Neuronal stem cell (in vitro differentiated cells): Measurements from ENCODE around the gene DGAT2.

Experiments
- DNase-seq: peaks from one replicate; pipeline ENCODE4 v3.0.0-alpha.2; 2013; ENCODE audit warnings: low spot score
- H2AFZ ChIP-seq: one replicate; pipeline ENCODE4 v1.6.1; 2013; ENCODE audit warnings: mild to moderate bottlenecking, low read length, inconsistent platforms
- H2AK5ac ChIP-seq: 2 replicates; pipeline ENCODE4 v1.6.1; 2013; ENCODE audit warnings: low read depth, mild to moderate bottlenecking, inconsistent platforms, low read length, moderate library complexity, mixed read lengths
- H2BK120ac ChIP-seq: 2 replicates; pipeline ENCODE4 v1.6.1; 2013; ENCODE audit warnings: low read depth, mild to moderate bottlenecking, inconsistent platforms, low read length, moderate library complexity, mixed read lengths
- H2BK12ac ChIP-seq: one replicate; pipeline ENCODE4 v1.6.1; 2013; ENCODE audit warnings: low read length, inconsistent platforms
- H2BK15ac ChIP-seq: 2 replicates; pipeline ENCODE4 v1.6.1; 2013; ENCODE audit warnings: mild to moderate bottlenecking, low read length, inconsistent platforms, mixed read lengths
- H2BK5ac ChIP-seq: one replicate; pipeline ENCODE4 v1.6.1; 2013; ENCODE audit warnings: inconsistent platforms, mild to moderate bottlenecking, low read length, moderate library complexity
- H3K14ac ChIP-seq: one replicate; pipeline ENCODE4 v1.6.1; 2013; ENCODE audit warnings: low read length, inconsistent platforms
- H3K18ac ChIP-seq: 2 replicates; pipeline ENCODE4 v1.6.1; 2013; ENCODE audit warnings: low read length, inconsistent platforms
- H3K23ac ChIP-seq: 2 replicates; pipeline ENCODE4 v1.6.1; 2013; ENCODE audit warnings: low read depth, mild to moderate bottlenecking, mixed read lengths, low read length, inconsistent platforms; ENCODE audit not compliant: poor library complexity
- H3K27ac ChIP-seq: replicated peaks from 3 replicates; pipeline ENCODE4 v1.5.1; 2013; ENCODE audit warnings: low read length, inconsistent platforms
- H3K27me3 ChIP-seq, 3 experiments: 2 replicates each; pipeline ENCODE4 v1.6.1; 2013; ENCODE audit warnings: low read length in 3 of 3, mild to moderate bottlenecking in 2 of 3, inconsistent platforms in 1 of 3, low read depth in 1 of 3, mixed read lengths in 1 of 3, moderate library complexity in 1 of 3; ENCODE audit not compliant: control insufficient read depth in 3 of 3, insufficient read depth in 3 of 3
- H3K36me3 ChIP-seq, 2 donors: replicated peaks in 1 of 2; 2 replicates each; pipeline ENCODE4 v1.6.1; 2013; ENCODE audit warnings: low read length in 2 of 2; ENCODE audit not compliant: control insufficient read depth in 2 of 2, insufficient read depth in 2 of 2
- H3K4ac ChIP-seq: 2 replicates; pipeline ENCODE4 v1.6.1; 2013; ENCODE audit warnings: inconsistent platforms, mild to moderate bottlenecking, low read length, moderate library complexity
- H3K4me1 ChIP-seq, 2 donors: 1 replicate in 1 of 2; 2 replicates in 1 of 2; pipeline ENCODE4 v1.6.1; 2013; ENCODE audit warnings: low read length in 2 of 2, low read depth in 1 of 2; ENCODE audit not compliant: control insufficient read depth in 2 of 2, insufficient read depth in 1 of 2
- H3K4me2 ChIP-seq: one replicate; pipeline ENCODE4 v1.6.1; 2013; ENCODE audit warnings: mild to moderate bottlenecking, low read length, inconsistent platforms; ENCODE audit not compliant: insufficient read depth, poor library complexity, severe bottlenecking
- H3K4me3 ChIP-seq, 2 donors: 2 replicates each; pipeline ENCODE4 v1.5.1; 2013; ENCODE audit warnings: low read length in 2 of 2, mild to moderate bottlenecking in 2 of 2, inconsistent platforms in 1 of 2, moderate library complexity in 1 of 2
- H3K79me1 ChIP-seq: one replicate; pipeline ENCODE4 v1.6.1; 2013; ENCODE audit warnings: low read depth, mild to moderate bottlenecking, inconsistent platforms, low read length, moderate library complexity
- H3K9ac ChIP-seq: one replicate; pipeline ENCODE4 v1.6.1; 2013; ENCODE audit warnings: mild to moderate bottlenecking, low read depth, low read length, inconsistent platforms; ENCODE audit not compliant: poor library complexity
- H3K9me3 ChIP-seq, 2 donors: replicated peaks in 1 of 2; 2 replicates each; pipeline versions ENCODE3 to v1.6.1; 2013; ENCODE audit warnings: low read length in 2 of 2, mild to moderate bottlenecking in 2 of 2, inconsistent platforms in 1 of 2, low read depth in 1 of 2, mixed read lengths in 1 of 2, moderate library complexity in 1 of 2; ENCODE audit not compliant: control insufficient read depth in 2 of 2, insufficient read depth in 1 of 2
- H4K8ac ChIP-seq: one replicate; pipeline ENCODE4 v1.6.1; 2013; ENCODE audit warnings: low read depth, mild to moderate bottlenecking, inconsistent platforms, low read length, moderate library complexity
- H4K91ac ChIP-seq: one replicate; pipeline ENCODE4 v1.6.1; 2013; ENCODE audit warnings: low read length, low read depth, mild to moderate bottlenecking, inconsistent platforms; ENCODE audit not compliant: poor library complexity
- WGBS, 2 donors: extraction: QIAGEN DNeasy Blood & Tissue Kit; methylation state at CpG; one replicate each; pipeline ENCODE4 v1.1.7; 2013; ENCODE audit warnings: missing lambda C conversion rate in 2 of 2, mixed read lengths in 1 of 2; ENCODE audit not compliant: insufficient read length in 2 of 2, insufficient replicate concordance in 1 of 2; ENCODE audit errors: extremely low coverage in 2 of 2; 5-methylcytosine and 5-hydroxymethylcytosine counted together

Gene DGAT2

DNA sequence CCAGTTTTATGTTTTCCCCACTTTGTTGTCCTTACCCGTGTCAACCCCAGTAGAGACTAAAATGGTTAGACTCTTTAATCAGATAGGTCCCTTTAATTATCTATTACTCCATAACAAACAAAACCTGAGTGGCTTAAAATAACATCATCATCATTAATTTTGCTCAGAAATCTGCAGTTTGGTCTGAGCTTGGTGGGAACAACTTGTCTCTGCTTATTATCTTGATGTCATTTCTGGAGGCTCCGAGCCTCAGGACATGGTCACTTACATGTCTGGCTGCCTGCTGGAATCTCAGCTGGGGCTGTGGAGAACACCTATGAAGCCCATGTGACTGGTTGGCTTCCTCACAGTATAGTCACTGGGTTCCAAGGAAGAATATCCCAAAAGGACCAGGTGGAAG is 73.2 kb downstream of the DGAT2 start:
- Histone ChIP-seq H3K27me3 (no peaks in the 10 kb centered on the region), H4K8ac (no peak overlapping the region), H3K27ac (no peak overlapping the region), H2AK5ac (no peak overlapping the region), H3K9ac (no peak overlapping the region), H2BK120ac (no peak overlapping the region), H3K36me3 (peaks cover 0 to 3% of the 10 kb centered on the region in 2 donors), H3K4me2 (no peak overlapping the region), H2BK5ac (no peak overlapping the region), H3K4me1 (no peaks in the 10 kb centered on the region), H3K79me1 (peaks cover 3% of the 10 kb centered on the region), H2AFZ (no peak overlapping the region), H2BK12ac (no peak overlapping the region), H3K4ac (no peak overlapping the region), H2BK15ac (no peak overlapping the region), H3K18ac (no peak overlapping the region), H3K9me3 (no peaks in the 10 kb centered on the region), H3K14ac (no peak overlapping the region), H3K4me3 (no peak overlapping the region), H3K23ac (no peak overlapping the region), H4K91ac (no peak overlapping the region)
- no peak for DNase-seq
- no CpG with 5 or more reads among the region's 2 CpGs for WGBS, 2 donors

DNA sequence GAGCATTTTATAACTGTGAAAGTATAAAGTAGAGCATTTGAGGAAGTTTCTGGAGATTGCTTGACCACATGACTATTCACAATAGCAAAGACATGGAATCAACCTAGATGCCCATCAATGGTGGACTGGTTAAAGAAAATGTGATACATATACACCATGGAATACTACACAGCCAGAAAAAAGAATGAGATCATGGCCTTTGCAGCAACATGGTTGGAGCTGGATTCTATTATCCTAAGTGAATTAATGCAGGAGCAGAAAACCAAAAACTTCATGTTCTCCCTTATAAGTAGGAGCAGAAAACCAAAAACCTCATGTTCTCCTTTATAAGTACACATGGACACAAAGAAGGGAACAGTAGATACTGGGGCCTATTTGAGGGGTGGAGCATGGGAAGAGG is 76.7 kb downstream of the DGAT2 start:
- H3K9ac ChIP-seq, result no peak overlapping the region
- no peaks in the 10 kb centered on the region for H3K4me1 ChIP-seq
- no peak overlapping the region for H3K27ac ChIP-seq
- no peak overlapping the region for H4K91ac ChIP-seq
- H3K14ac ChIP-seq, result no peak overlapping the region
- H2BK12ac ChIP-seq, result no peak overlapping the region
- DNase-seq, result no peak
- H2AFZ ChIP-seq, result no peak overlapping the region
- no peaks in the 10 kb centered on the region for H3K27me3 ChIP-seq
- no peak overlapping the region for H3K4me3 ChIP-seq
- no peaks in the 10 kb centered on the region for H3K9me3 ChIP-seq
- no peak overlapping the region for H2BK120ac ChIP-seq
- H2BK15ac ChIP-seq, result no peak overlapping the region
- no peaks in the 10 kb centered on the region for H3K36me3 ChIP-seq
- peaks cover 3% of the 10 kb centered on the region for H3K79me1 ChIP-seq
- H4K8ac ChIP-seq, result no peak overlapping the region
- no peak overlapping the region for H3K18ac ChIP-seq
- no peak overlapping the region for H2BK5ac ChIP-seq
- H3K23ac ChIP-seq, result no peak overlapping the region
- H3K4ac ChIP-seq, result no peak overlapping the region
- H3K4me2 ChIP-seq, result no peak overlapping the region
- no peak overlapping the region for H2AK5ac ChIP-seq

DNA sequence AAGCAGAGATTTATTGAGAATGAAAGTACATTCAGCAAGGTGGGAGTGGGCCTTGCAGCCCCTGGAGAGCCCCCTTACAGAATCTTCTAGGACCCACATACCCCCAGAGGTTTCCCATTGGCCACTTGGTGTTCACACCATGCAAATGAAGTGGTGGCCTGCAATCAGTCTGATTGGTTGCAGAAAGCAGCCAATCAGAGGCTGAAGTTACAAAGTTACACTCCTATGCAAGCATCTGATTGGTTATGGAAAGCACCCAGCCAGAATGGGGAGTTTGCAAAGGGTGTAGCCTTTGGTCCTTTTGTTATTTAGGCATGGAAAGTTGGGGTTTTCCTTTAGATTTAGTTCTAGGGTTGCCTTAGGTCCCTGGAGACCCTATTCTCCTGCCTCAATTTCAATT is 81.3 kb downstream of the DGAT2 start:
- no peak overlapping the region for H3K4me2 ChIP-seq
- H3K18ac ChIP-seq, result no peak overlapping the region

DNA sequence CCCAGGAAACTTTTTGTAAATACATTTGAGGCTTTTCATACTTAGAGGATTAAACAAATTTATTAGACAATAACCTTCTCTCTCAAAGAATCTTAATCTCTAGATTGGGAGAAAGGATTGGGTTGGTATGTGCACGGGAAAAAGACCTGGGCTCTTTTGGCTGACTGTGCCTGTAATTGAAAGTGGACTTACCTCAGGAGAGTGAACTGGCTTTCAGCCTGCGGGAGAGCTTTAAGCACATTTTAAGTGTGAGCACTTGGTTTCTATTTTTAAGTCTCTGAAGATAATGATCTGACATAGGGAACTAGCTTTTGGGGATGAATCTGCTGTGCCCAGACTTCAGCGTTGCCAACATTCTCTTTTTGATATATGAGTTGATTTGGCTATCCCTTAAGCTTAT is 82.2 kb downstream of the DGAT2 start:
- Histone ChIP-seq H4K8ac (no peak overlapping the region), H2AK5ac (no peak overlapping the region), H2BK15ac (no peak overlapping the region), H3K4ac (no peak overlapping the region), H3K14ac (no peak overlapping the region), H3K27ac (no peak overlapping the region), H3K79me1 (no peaks in the 10 kb centered on the region), H2AFZ (no peak overlapping the region), H3K4me1 (no peaks in the 10 kb centered on the region), H2BK120ac (no peak overlapping the region), H2BK5ac (no peak overlapping the region), H3K4me3 (no peak overlapping the region), H3K9me3 (no peaks in the 10 kb centered on the region), H3K9ac (no peak overlapping the region), H3K36me3 (peaks cover 0 to 14% of the 10 kb centered on the region in 2 donors), H3K23ac (no peak overlapping the region), H3K18ac (no peak overlapping the region), H2BK12ac (no peak overlapping the region), H3K4me2 (no peak overlapping the region), H4K91ac (no peak overlapping the region), H3K27me3 (no peaks in the 10 kb centered on the region)
- DNase-seq, result no peak
- WGBS, 2 donors, result no CpG with 5 or more reads among the region's 3 CpGs

More for the DNA sequence above, 81.3 kb downstream of the DGAT2 start:
- DNase-seq, result no peak
- H3K36me3 ChIP-seq, result peaks cover 0 to 14% of the 10 kb centered on the region in 2 donors
- no peak overlapping the region for H2AK5ac ChIP-seq
- H3K27ac ChIP-seq, result no peak overlapping the region
- no peak overlapping the region for H4K8ac ChIP-seq
- H3K23ac ChIP-seq, result no peak overlapping the region
- no peak overlapping the region for H3K4me3 ChIP-seq
- H3K27me3 ChIP-seq, result no peaks in the 10 kb centered on the region
- no peaks in the 10 kb centered on the region for H3K4me1 ChIP-seq
- no peak overlapping the region for H2AFZ ChIP-seq
- H3K9me3 ChIP-seq, result no peaks in the 10 kb centered on the region
- H4K91ac ChIP-seq, result no peak overlapping the region
- no peak overlapping the region for H2BK5ac ChIP-seq
- H2BK12ac ChIP-seq, result no peak overlapping the region
- no peaks in the 10 kb centered on the region for H3K79me1 ChIP-seq
- H3K14ac ChIP-seq, result no peak overlapping the region
- H2BK120ac ChIP-seq, result no peak overlapping the region
- no peak overlapping the region for H2BK15ac ChIP-seq
- no peak overlapping the region for H3K4ac ChIP-seq
- no peak overlapping the region for H3K9ac ChIP-seq
